Activated T-helper 2 cell treated with anti-CD3 and anti-CD28 coated beads, Interferon-gamma antibody, Interleukin-2, Interleukin-4, amounts not matched to agents 10 μg/mL and 5 μg/mL and 100 μg/mL, durations not matched to agents 14 hours and 24 hours and 36 hours (primary cell): ENCODE data around the gene GRPEL2. TPM values are rescaled to one million over a fixed set of nuclear protein-coding genes. Genes with fewer than 3 reads are reported as not detected.

Experiments
- DNase-seq: peaks from one replicate; pipeline ENCODE4 v3.0.0; 2021; ENCODE audit warnings: low spot score
- H3K27ac Mint-ChIP-seq: one replicate; pipeline ENCODE4 v1.8.0; 2021; ENCODE audit warnings: mixed read lengths
- H3K27me3 Mint-ChIP-seq: one replicate; pipeline ENCODE4 v1.8.0; 2021; ENCODE audit warnings: low read depth, mixed read lengths
- H3K36me3 Mint-ChIP-seq: one replicate; pipeline ENCODE4 v1.8.0; 2021; ENCODE audit warnings: low read depth, mixed read lengths
- H3K4me1 Mint-ChIP-seq: one replicate; pipeline ENCODE4 v1.8.0; 2021; ENCODE audit warnings: low read depth, mixed read lengths
- H3K4me3 Mint-ChIP-seq: one replicate; pipeline ENCODE4 v1.8.0; 2021; ENCODE audit warnings: low read depth, mild to moderate bottlenecking, moderate library complexity, mixed read lengths
- H3K9me3 Mint-ChIP-seq: one replicate; pipeline ENCODE4 v1.8.0; 2021; ENCODE audit warnings: mixed read lengths
- intact Hi-C: fragments of 100-400 bp; cut with micrococcal nuclease; formaldehyde crosslinking; loops from one replicate; pipeline ENCODE4 v1.15.1; 2023
- total RNA-seq: library from RNA; stranded (reverse); gene quantifications from 2 replicates; pipeline ENCODE4 v1.2.3, GENCODE V29; 2022

The GRPEL2 gene, protein sequence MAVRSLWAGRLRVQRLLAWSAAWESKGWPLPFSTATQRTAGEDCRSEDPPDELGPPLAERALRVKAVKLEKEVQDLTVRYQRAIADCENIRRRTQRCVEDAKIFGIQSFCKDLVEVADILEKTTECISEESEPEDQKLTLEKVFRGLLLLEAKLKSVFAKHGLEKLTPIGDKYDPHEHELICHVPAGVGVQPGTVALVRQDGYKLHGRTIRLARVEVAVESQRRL
- 22.5 TPM in 2 replicates for total RNA-seq

DNA sequence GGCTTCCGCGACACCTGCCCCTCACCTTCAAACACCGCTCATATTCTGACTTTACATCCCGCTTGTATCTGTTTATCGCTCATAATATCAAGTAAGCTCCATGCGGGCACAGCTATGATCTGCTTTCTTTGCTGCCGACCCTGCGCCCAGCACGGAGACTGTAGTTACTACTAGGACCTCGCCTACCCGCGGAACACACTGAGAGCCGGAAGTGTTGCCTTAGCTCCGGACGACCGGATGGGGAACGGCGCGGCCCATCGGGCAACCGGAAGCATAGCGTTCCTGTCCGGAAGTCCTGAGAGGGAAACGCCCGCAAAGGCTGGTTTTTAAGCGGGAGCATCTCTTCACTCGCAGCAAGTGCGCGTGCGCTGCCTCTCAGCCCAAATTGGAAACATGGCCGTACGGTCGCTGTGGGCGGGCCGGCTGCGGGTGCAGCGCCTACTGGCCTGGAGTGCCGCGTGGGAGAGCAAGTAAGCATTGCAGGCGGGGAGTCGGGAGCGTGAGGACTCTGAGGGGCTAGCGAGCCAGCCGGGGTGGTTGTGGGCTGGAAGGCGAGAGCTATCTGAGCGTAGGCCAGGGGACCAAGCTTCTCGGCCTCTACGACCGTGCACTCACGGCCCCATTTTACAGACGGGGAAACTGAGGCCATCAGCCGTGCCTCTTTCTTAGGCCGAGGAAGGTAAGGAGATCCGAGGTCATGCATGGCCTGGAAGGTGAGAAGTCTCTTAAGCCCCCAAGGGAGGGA, at the start of gene GRPEL2:
TSS of gene GRPEL2 (plus strand) at position 353 of the 745 bp plus-strand sequence. CDS start at position 394, 41 bp downstream.
- intact Hi-C loops, result loop anchor here (1.0 to 5.0 kb wide), 5 partner anchors 12 to 655 kb away; partner anchors contain the start of genes CSNK1A1, HMGXB3, SLC26A2 and TIGD6
- Mint-ChIP-seq H3K36me3 (peaks cover 46% of the 10 kb centered on the region), H3K27me3 (peaks cover 1% of the 10 kb centered on the region), H3K9me3 (no peaks in the 10 kb centered on the region), H3K4me1 (peaks cover 42% of the 10 kb centered on the region), H3K4me3 (peak within 1 kb of the TSS; percentile 98), H3K27ac (peak within 1 kb of the TSS; percentile 94)
- DNase-seq, result peak; percentile 88

DNA sequence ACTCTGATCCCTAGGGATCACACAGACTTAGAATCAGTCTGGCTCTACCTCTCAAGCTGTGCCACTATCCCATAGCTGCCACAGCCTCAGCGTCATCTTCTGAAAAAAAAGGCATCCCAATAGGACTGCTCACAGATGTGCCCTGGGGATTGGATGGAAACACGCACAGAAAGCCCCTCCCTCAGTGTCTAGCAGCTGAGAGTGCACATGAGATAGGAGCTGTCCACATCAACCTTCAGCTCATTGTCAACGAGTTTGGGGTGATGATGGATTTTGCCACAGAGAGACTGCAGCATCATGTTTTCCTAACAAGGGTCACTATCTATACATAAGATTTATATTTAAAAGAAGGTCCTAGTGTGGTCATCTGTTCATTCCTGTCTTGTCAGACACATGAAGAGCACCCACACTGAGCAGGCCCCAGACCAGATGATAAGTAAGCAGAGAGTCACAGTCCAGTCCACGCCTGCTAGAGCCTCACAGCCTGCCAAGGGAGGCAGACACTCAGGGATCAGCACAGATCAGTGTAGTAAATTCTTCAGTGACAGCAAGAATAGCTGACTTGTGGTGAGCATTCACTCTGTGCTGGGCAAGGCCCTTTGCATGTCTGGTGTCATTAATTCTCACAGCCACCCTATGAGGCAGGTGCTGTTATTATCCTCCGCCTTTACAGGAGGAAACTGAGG, 47.8 kb upstream of the GRPEL2 start:
- Mint-ChIP-seq H3K9me3 (no peaks in the 10 kb centered on the region), H3K27me3 (peaks cover 12% of the 10 kb centered on the region), H3K27ac (no peak overlapping the region), H3K4me1 (no peaks in the 10 kb centered on the region), H3K4me3 (no peak overlapping the region), H3K36me3 (no peaks in the 10 kb centered on the region)
- no peak for DNase-seq
- intact Hi-C loops, result no loop called here

DNA sequence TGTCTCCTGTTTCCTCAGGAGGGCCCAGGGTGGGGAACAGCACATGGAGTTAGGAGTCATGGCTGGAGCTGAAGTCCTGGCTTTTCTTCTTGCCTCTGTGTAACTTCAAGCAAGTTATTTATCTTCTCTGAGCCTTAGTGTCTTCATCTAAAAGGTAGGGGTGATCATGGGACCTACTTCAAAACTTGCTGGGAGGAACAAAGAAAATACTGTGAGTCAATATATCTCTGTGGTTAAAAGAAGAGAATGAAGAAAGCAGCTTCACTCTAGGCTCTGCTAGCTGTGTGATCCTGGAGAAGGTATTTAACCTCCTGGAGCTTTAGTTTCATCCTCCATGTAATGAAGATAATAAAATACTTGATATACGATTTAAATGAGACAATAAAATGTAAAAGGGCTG, 47.1 kb upstream of the GRPEL2 start:
- Mint-ChIP-seq H3K36me3 (no peaks in the 10 kb centered on the region), H3K4me3 (no peak overlapping the region), H3K4me1 (no peaks in the 10 kb centered on the region), H3K9me3 (no peaks in the 10 kb centered on the region), H3K27ac (no peak overlapping the region), H3K27me3 (peaks cover 12% of the 10 kb centered on the region)
- DNase-seq, result no peak
- intact Hi-C loops, result no loop called here

DNA sequence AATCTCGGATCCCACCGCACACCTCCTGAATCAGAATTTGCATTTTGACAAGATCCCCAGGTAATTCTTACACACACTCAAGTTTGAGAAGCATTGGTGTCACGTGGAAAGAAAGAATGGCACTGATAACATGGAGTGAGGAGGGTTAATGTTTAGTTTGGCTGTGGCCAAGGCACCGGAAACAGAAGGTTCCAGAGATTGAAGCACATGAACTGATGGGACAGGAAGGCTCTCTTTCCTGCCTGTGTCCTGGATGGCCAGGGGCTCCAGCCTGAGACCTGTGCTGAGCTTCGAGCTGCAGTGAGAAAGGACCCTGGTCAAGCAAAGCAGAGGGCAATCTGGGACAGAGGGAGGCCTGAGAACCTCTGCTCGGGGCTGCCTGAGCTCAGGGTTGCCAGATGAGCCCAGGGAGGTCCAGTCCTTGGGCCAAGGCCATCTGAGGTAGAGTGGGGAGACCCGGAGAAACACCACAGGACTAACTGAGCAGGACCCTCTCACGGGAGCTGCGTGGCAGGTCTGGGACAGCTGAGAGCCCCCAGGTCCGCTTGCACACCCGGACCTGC, 46.4 kb upstream of the GRPEL2 start:
- Mint-ChIP-seq H3K27ac (no peak overlapping the region), H3K36me3 (no peaks in the 10 kb centered on the region), H3K27me3 (peaks cover 12% of the 10 kb centered on the region), H3K4me3 (no peak overlapping the region), H3K4me1 (no peaks in the 10 kb centered on the region), H3K9me3 (no peaks in the 10 kb centered on the region)
- intact Hi-C loops, result no loop called here
- DNase-seq, result no peak

DNA sequence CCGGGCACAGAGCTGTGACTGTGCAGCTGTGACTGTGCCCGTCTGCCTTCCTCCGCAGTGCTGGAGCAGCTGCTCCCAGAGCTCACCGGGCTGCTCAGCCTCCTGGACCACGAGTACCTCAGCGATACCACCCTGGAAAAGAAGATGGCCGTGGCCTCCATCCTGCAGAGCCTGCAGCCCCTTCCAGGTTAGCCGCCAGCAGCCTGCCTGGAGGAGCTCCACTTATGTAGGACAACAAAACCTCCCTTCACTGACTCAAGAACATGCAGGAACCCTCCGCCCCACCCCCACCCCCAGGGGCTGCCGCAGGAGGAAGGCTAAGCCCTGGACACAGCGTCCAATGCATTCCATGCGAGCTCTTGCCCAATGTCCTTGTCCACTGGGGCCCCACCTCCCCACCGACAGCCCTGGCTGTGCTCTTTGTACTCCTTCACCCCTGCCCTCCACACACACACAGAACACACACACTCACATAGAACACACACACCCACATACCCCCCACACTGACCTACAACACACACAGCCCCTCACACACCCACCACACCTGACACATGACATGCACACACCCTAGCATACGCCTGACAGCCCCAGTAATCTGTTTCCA, 45.7 kb upstream of the GRPEL2 start:
- Mint-ChIP-seq H3K27ac (no peak overlapping the region), H3K27me3 (peaks cover 12% of the 10 kb centered on the region), H3K36me3 (no peaks in the 10 kb centered on the region), H3K9me3 (no peaks in the 10 kb centered on the region), H3K4me3 (no peak overlapping the region), H3K4me1 (no peaks in the 10 kb centered on the region)
- no peak for DNase-seq
- intact Hi-C loops, result no loop called here

DNA sequence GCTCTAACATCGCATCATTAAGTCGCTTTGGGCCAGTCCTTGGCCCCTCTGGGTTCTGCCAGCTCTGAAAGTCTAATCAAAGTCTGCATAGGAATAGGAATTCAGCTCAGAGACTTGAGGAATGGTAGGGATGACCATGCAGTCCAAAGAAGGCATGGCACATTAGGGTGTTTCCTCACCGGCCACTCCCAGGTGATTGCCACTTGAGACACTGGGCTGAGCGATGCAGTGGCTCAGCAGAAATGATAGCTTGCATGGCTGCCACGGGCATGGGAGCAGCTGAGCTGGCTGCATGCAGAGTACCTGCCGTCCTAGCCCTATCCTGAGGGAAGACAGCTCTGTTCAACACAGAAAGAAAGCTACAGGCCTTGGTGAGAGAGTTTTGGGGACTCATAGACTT, 44.9 kb upstream of the GRPEL2 start:
- no peak for DNase-seq
- Mint-ChIP-seq H3K9me3 (no peaks in the 10 kb centered on the region), H3K27me3 (peaks cover 6% of the 10 kb centered on the region), H3K4me3 (no peak overlapping the region), H3K36me3 (no peaks in the 10 kb centered on the region), H3K4me1 (no peaks in the 10 kb centered on the region), H3K27ac (no peak overlapping the region)
- intact Hi-C loops, result no loop called here

DNA sequence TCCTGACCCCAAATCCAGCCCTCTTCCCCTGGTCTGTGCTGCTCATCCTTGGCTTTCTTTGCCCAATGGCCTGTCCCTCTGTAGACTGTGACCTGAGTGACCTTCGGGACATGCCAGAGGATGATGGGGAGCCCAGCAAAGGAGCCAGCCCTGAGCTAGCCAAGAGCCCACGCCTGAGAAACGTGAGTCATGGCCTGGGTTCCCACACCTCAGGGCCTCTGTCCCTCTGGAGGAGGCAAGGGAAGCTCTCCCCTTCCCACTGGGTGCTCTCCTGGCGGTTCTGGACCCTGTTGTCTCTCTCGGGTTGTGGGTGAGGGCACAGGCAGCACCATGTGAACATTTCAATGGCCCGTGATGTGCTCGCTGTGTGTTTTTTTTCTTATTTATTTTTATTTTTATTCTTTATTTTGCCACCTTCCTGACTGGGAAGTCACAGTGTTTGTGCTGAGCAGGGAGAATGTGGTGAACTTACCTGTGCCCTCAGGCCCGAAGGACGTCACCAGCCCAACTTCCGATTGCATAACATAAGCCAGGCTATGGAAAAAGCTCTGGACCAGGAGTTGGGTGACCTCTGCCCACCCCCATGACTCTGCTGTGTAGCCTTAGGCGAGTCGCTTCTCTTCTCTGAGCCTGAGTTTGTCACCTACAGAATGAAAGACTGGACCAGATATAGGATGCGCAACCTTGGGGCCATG, 44.1 kb upstream of the GRPEL2 start:
- Mint-ChIP-seq H3K9me3 (no peaks in the 10 kb centered on the region), H3K4me1 (no peaks in the 10 kb centered on the region), H3K4me3 (no peak overlapping the region), H3K27me3 (peaks cover 6% of the 10 kb centered on the region), H3K27ac (no peak overlapping the region), H3K36me3 (no peaks in the 10 kb centered on the region)
- intact Hi-C loops, result no loop called here
- DNase-seq, result no peak

DNA sequence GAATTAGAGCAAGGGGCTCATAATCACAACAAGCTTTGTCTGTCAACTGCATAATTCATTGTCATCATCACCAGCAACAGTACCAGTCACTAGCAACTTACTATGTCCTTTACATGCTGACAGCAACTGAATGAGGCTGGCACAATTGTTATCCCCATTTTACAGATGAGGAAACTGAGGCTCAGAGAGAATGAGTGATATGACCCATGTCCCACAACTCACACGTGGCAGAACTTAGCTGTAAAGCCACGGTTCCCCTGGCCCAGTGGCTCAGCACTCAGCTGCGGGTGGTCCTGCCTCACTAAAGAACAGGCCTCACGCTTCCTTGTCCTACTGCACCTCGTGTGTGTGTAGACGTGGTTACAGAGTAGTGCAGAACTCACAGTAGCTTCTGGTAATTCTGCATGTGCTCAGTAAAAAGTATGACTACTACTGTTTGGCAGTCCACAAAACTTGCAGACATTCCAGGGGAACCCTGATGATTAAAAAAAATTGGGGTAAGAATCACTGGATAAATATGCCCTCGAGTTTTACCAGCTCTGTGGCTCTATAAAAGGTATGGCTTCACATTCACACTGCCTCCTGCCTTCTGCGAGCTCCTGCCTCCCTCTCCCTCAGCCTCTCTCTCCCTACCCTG, 43.4 kb upstream of the GRPEL2 start:
- Mint-ChIP-seq H3K4me1 (no peaks in the 10 kb centered on the region), H3K4me3 (no peak overlapping the region), H3K27me3 (peaks cover 7% of the 10 kb centered on the region), H3K9me3 (no peaks in the 10 kb centered on the region), H3K36me3 (no peaks in the 10 kb centered on the region), H3K27ac (no peak overlapping the region)
- DNase-seq, result no peak
- intact Hi-C loops, result no loop called here

DNA sequence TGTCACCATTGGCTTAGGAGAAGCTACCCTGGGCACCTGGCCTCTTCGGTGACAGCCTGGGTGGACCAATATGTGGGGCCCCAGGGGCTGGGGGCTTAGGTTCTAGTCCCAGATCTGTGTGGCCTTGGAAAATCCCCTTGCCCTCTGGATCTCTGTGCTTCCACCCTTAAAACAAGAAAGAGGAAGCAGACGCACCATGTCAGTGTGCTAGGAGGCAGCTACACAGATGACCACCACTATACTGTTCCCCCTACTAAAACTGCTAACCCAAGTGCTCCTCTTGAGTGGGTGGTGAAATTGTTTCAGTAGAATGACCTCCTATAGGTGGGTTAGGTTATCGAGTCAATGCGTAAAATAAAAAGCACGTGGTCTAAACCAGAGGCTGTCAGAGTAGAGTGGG, 42.7 kb upstream of the GRPEL2 start:
- H3K36me3 Mint-ChIP-seq, result no peaks in the 10 kb centered on the region
- DNase-seq, result no peak
- no peak overlapping the region for H3K27ac Mint-ChIP-seq
- no peaks in the 10 kb centered on the region for H3K4me1 Mint-ChIP-seq
- intact Hi-C loops, result no loop called here
- peaks cover 7% of the 10 kb centered on the region for H3K27me3 Mint-ChIP-seq
- H3K9me3 Mint-ChIP-seq, result no peaks in the 10 kb centered on the region
- no peak overlapping the region for H3K4me3 Mint-ChIP-seq

DNA sequence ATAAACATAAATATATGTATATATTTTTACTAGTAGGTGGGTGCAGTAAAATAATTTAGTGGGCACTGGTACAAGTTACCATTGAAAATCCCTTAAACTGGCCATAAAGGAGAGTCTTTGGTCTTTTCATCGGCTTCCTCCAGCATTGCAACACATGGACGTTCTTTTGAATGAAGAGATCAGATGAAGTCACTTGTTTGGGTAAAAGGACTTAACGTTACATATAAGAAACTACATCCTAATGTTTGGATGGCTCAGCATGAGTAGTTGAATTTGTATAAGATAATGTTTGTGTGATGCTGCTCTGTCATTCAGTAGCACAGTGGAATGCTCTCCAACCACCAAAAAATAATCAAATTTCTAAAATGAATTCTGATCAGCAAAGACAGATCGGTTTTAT, 42.1 kb upstream of the GRPEL2 start:
- H3K4me1 Mint-ChIP-seq, result no peaks in the 10 kb centered on the region
- intact Hi-C loops, result no loop called here
- no peak for DNase-seq
- H3K9me3 Mint-ChIP-seq, result no peaks in the 10 kb centered on the region
- no peaks in the 10 kb centered on the region for H3K36me3 Mint-ChIP-seq
- no peak overlapping the region for H3K27ac Mint-ChIP-seq
- peaks cover 7% of the 10 kb centered on the region for H3K27me3 Mint-ChIP-seq
- H3K4me3 Mint-ChIP-seq, result no peak overlapping the region

DNA sequence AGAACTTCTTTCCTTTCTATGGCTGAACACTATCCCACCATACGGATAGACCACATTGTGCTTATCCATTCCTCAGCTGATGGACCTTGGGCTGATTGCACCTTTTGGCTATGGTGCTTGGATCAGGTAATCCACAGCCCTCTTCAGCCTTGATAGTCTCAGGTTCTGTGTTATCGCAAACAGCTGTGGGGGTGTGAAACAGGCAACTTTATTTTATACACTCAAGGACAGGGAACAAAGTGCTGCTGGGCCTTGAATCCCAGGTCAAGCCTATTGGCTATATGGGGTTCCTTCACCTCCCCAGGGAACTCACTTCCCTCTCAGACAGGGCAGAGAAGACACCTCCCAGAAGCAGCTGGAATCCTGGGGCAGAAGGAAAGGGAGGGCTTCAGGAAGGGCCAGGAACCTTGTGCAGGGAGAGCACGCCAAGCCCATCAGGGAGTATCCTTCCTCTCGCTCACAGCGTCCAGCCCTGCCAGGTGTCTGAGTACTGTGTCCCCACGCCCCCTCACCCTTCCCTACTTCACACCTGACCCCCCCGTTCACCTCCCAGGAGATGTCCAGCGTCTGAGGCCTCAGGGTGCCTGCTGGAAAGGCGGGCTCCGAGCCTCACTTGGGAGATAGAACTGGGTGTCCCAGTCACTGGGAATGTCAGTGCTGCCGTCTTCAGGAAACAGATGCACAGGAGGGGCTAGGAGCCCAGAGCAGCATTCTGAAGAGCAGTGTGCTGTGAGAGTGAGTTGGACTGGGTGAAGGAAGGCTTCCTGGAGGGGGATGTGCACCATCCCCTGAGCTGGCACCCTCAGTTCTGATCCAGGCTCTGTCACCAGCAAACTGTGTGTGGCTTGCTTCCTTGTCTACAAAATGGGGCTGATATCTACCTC, 40.9 kb upstream of the GRPEL2 start:
- H3K9me3 Mint-ChIP-seq, result no peaks in the 10 kb centered on the region
- peaks cover 9% of the 10 kb centered on the region for H3K27me3 Mint-ChIP-seq
- DNase-seq, result no peak
- intact Hi-C loops, result no loop called here
- no peak overlapping the region for H3K4me3 Mint-ChIP-seq
- no peaks in the 10 kb centered on the region for H3K4me1 Mint-ChIP-seq
- H3K36me3 Mint-ChIP-seq, result no peaks in the 10 kb centered on the region
- no peak overlapping the region for H3K27ac Mint-ChIP-seq
